Measurements from ENCODE around the gene SLC26A1.

SLC26A1 gene

GRCh38 chr4:997375-998071, 4.3 kb upstream of the SLC26A1 start:
- DNase-seq, result no peak

- DNase-seq, result no peak
These were observed 3.8 kb upstream of the SLC26A1 start for GRCh38 chr4:996997-997374.

- no peak for DNase-seq
These were observed 3.1 kb upstream of the SLC26A1 start for GRCh38 chr4:996030-996996.

- no peak for DNase-seq
These were observed 2.3 kb upstream of the SLC26A1 start for GRCh38 chr4:995311-996026.

GRCh38 chr4:992297-993110, 700 bp downstream of the SLC26A1 start:
- DNase-seq, result no peak

- DNase-seq, result no peak
These were observed 1.5 kb downstream of the SLC26A1 start for GRCh38 chr4:991451-992296.

- DNase-seq, result no peak
These were observed 2.3 kb downstream of the SLC26A1 start for GRCh38 chr4:990746-991367.

- no peak for DNase-seq
These were observed 3.3 kb downstream of the SLC26A1 start for GRCh38 chr4:989722-990471.

- no peak for DNase-seq
These were observed 4.2 kb downstream of the SLC26A1 start for GRCh38 chr4:988726-989721.

GRCh38 chr4:987624-988513, 5.3 kb downstream of the SLC26A1 start:
- DNase-seq, result no peak

GRCh38 chr4:986879-987623, 6.2 kb downstream of the SLC26A1 start, which contains the start of gene IDUA:
Gene IDUA (plus strand): TSS chr4:987044. CDS start chr4:987085, 41 bp downstream.
- DNase-seq, result peak; percentile 82

GRCh38 chr4:986428-986878, 6.8 kb downstream of the SLC26A1 start:
- no peak for DNase-seq

- peak; percentile 61 for DNase-seq
These were observed 7.9 kb downstream of the SLC26A1 start for GRCh38 chr4:985123-985830.

GRCh38 chr4:984336-985054, 8.7 kb downstream of the SLC26A1 start:
- no peak for DNase-seq

- no peak for DNase-seq
These were observed 10.4 kb downstream of the SLC26A1 start for GRCh38 chr4:982814-983213.

GRCh38 chr4:982291-982690, 10.9 kb downstream of the SLC26A1 start:
- DNase-seq, result no peak
